T-cell (primary cell): ENCODE measurements around the gene JUP. TPM values are rescaled to one million over a fixed set of nuclear protein-coding genes. Genes with fewer than 3 reads are reported as not detected.

ENCODE experiments used
- ATAC-seq, 4 experiments: fragments of 200-7000 bp in 3 of 4; fragments of 150-1000 bp in 1 of 4; cut with Tn5 transposase; replicated peaks in 1 of 4; 1 replicate in 3 of 4; 2 replicates in 1 of 4; pipeline ENCODE4 v1.10.0; 2021; ENCODE audit warnings: moderate library complexity in 3 of 4, mild to moderate bottlenecking in 2 of 4, moderate number of reproducible peaks in 1 of 4
- CTCF ChIA-PET, 2 donors: fragments of 300-600 bp; sonication (Branson Sonifier 250); formaldehyde crosslinking; loops; one replicate each; lab custom pipeline; 2022; ENCODE audit warnings: antibody characterized with exemption in 2 of 2; lab: Charles Lee
- POLR2A ChIA-PET, 2 donors: fragments of 300-600 bp; sonication (Branson Sonifier 250); formaldehyde crosslinking; loops; one replicate each; lab custom pipeline; 2022; ENCODE audit warnings: antibody characterized with exemption in 2 of 2; lab: Charles Lee
- DNase-seq, 35 experiments: peaks; one replicate each; pipeline versions ENCODE4 v3.0.0 to v3.0.0-alpha.2; 2013 to 2023
- H3K27ac ChIP-seq: one replicate; pipeline ENCODE4 v1.5.1; 2013; ENCODE audit warnings: low read length
- H3K27me3 ChIP-seq, 2 experiments: replicated peaks in 1 of 2; 1 replicate in 1 of 2; 2 replicates in 1 of 2; pipeline versions ENCODE4 v1.6.1 to v1.7.0; 2013; ENCODE audit warnings: low read length in 1 of 2, mixed read lengths in 1 of 2; ENCODE audit not compliant: control insufficient read depth in 2 of 2, insufficient read depth in 2 of 2; ENCODE audit errors: extremely low read depth in 1 of 2
- H3K36me3 ChIP-seq, 2 donors: 1 replicate in 1 of 2; 2 replicates in 1 of 2; pipeline versions ENCODE4 v1.6.1 to v1.7.0; 2013; ENCODE audit warnings: low read length in 1 of 2; ENCODE audit not compliant: control insufficient read depth in 2 of 2, insufficient read depth in 1 of 2; ENCODE audit errors: extremely low read depth in 1 of 2
- H3K4me1 ChIP-seq, 2 experiments: 1 replicate in 1 of 2; 2 replicates in 1 of 2; pipeline versions ENCODE4 v1.6.1 to v1.7.0; 2013; ENCODE audit warnings: low read length in 2 of 2, mixed read lengths in 1 of 2; ENCODE audit not compliant: insufficient read depth in 2 of 2, control insufficient read depth in 1 of 2; ENCODE audit errors: extremely low read depth in 1 of 2
- H3K4me3 ChIP-seq, 2 donors: 1 replicate in 1 of 2; 2 replicates in 1 of 2; pipeline versions ENCODE4 v1.5.1 to v1.7.0; 2013; ENCODE audit warnings: mild to moderate bottlenecking in 2 of 2, low read length in 1 of 2, moderate library complexity in 1 of 2; ENCODE audit not compliant: control insufficient read depth in 1 of 2; ENCODE audit errors: extremely low read depth in 1 of 2
- H3K9me3 ChIP-seq: 2 replicates; pipeline ENCODE4 v1.7.0; 2013
- H3K27ac Mint-ChIP-seq, 2 donors: one replicate each; pipeline ENCODE4 v1.8.0; 2020 to 2021; ENCODE audit warnings: mild to moderate bottlenecking in 2 of 2, mixed read lengths in 2 of 2
- H3K27me3 Mint-ChIP-seq, 2 donors: one replicate each; pipeline ENCODE4 v1.8.0; 2021 to 2022; ENCODE audit warnings: mixed read lengths in 2 of 2
- H3K36me3 Mint-ChIP-seq: one replicate; pipeline ENCODE4 v1.8.0; 2021; ENCODE audit warnings: mixed read lengths
- H3K4me1 Mint-ChIP-seq, 3 donors: one replicate each; pipeline ENCODE4 v1.8.0; 2020 to 2022; ENCODE audit warnings: mixed read lengths in 3 of 3, mild to moderate bottlenecking in 1 of 3
- H3K4me3 Mint-ChIP-seq, 3 donors: one replicate each; pipeline ENCODE4 v1.8.0; 2020 to 2022; ENCODE audit warnings: mild to moderate bottlenecking in 3 of 3, mixed read lengths in 3 of 3, moderate library complexity in 3 of 3
- H3K9me3 Mint-ChIP-seq, 3 donors: one replicate each; pipeline ENCODE4 v1.8.0; 2020 to 2022; ENCODE audit warnings: mixed read lengths in 3 of 3
- WGBS: methylation state at CpG from one replicate; pipeline ENCODE4 v1.1.5; 2013; ENCODE audit warnings: missing lambda C conversion rate; ENCODE audit not compliant: insufficient coverage; 5-methylcytosine and 5-hydroxymethylcytosine counted together
- total RNA-seq, 35 experiments: library from RNA in 6 of 35; stranded (reverse) in 6 of 35; fragments of 120-200 nt in 1 of 35; gene quantifications; one replicate each; pipeline versions ENCODE4 v1.2.1 to v1.2.4 and lab custom pipeline; 2013 to 2026

The JUP gene
- total RNA-seq, 5 donors from 2014 or later (not counting 1 experiment from before 2014, with no cell fraction given) = 1.1 to 4.8 (median 3.4) TPM

GRCh38 chr17:41758601-41759000, 27.9 kb downstream of the JUP start:
- H3K4me1 ChIP-seq = no peaks in the 10 kb centered on the region
- peaks cover 0 to 22% of the 10 kb centered on the region in 2 experiments for H3K27me3 ChIP-seq
- WGBS = 92% methylated on average over 7 of the region's 9 CpGs
- H3K36me3 ChIP-seq = peaks cover 0 to 3% of the 10 kb centered on the region in 2 donors
- Mint-ChIP-seq H3K9me3 (no peaks in the 10 kb centered on the region), H3K36me3 (no peaks in the 10 kb centered on the region), H3K27ac (no peak overlapping the region), H3K27me3 (no peaks in the 10 kb centered on the region), H3K4me3 (no peak overlapping the region), H3K4me1 (no peaks in the 10 kb centered on the region)
- no peak for ATAC-seq
- no peaks in the 10 kb centered on the region for H3K9me3 ChIP-seq
- POLR2A ChIA-PET = no interaction called here
- no peak overlapping the region for H3K4me3 ChIP-seq
- no peak for DNase-seq
- no peak overlapping the region for H3K27ac ChIP-seq
- CTCF ChIA-PET = interaction anchor here (0.7 to 1.1 kb wide), 2 partner anchors 8 to 1362 kb away, joined by 3 to 5 read pairs; no protein-coding TSS in a partner anchor

DNA sequence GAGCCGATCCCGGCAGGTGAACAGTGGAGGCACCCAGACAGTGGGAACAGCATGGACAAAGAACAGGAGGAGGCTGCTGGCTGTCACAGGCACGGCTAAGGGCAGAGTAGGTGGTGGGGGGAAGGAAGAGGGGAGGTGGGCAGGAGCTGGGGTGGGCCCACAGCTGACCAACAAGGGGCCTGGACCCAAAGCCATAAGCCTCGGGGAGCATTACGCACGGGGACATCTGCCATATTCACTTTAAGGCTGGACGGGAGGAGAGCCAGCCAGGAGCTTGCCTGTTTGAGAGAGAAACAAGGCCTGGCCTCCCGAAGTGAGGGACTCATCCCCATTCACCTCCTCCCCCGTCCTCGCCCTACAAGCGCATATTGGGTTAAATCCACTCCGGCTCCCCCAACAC, 32.4 kb downstream of the JUP start:
- DNase-seq = no peak
- H3K27ac Mint-ChIP-seq = no peak overlapping the region
- no peaks in the 10 kb centered on the region for H3K27me3 Mint-ChIP-seq
- 87% methylated on average over 12 of the region's 12 CpGs for WGBS
- H3K4me1 Mint-ChIP-seq = no peaks in the 10 kb centered on the region
- ChIA-PET POLR2A (interaction anchor here (0.6 kb wide), 2 partner anchors 358 to 1429 kb away, joined by 6 to 12 read pairs; no protein-coding TSS in a partner anchor), CTCF (no interaction called here)
- peaks cover 0 to 28% of the 10 kb centered on the region in 2 experiments for H3K27me3 ChIP-seq
- peaks cover 0 to 3% of the 10 kb centered on the region in 2 donors for H3K36me3 ChIP-seq
- no peak overlapping the region for H3K4me3 Mint-ChIP-seq
- no peak overlapping the region for H3K4me3 ChIP-seq
- H3K9me3 ChIP-seq = no peaks in the 10 kb centered on the region
- H3K36me3 Mint-ChIP-seq = no peaks in the 10 kb centered on the region
- H3K9me3 Mint-ChIP-seq = no peaks in the 10 kb centered on the region
- H3K4me1 ChIP-seq = no peaks in the 10 kb centered on the region
- ATAC-seq = no peak
- H3K27ac ChIP-seq = no peak overlapping the region

DNA sequence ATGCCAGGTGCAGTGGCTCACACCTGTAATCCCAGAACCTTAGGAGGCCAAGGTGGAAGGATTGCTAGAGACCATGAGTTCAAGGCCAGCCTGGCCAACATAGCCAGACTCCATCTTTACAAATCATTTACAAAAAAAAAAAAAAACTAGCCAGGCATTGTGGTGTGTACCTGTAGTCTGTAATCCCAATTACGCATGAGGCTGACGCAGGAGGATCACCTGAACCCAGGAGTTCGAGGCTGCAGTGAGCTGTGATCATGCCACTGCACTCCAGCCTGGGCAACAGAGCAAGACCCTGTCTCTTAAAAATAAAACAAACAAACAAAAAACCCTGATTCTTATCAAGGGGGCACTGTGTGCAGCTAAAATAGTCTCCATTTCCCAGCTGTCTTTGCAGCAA, 35.2 kb downstream of the JUP start:
- Mint-ChIP-seq H3K36me3 (no peaks in the 10 kb centered on the region), H3K27ac (no peak overlapping the region), H3K4me1 (no peaks in the 10 kb centered on the region), H3K9me3 (no peaks in the 10 kb centered on the region), H3K4me3 (no peak overlapping the region), H3K27me3 (peaks cover 0 to 4% of the 10 kb centered on the region in 2 donors)
- ChIA-PET POLR2A (no interaction called here), CTCF (no interaction called here)
- no CpG with 5 or more reads among the region's 3 CpGs for WGBS
- Histone ChIP-seq H3K4me3 (no peak overlapping the region), H3K27ac (no peak overlapping the region), H3K4me1 (no peaks in the 10 kb centered on the region), H3K36me3 (peaks cover 0 to 3% of the 10 kb centered on the region in 2 donors), H3K27me3 (peaks cover 0 to 31% of the 10 kb centered on the region in 2 experiments), H3K9me3 (no peaks in the 10 kb centered on the region)
- ATAC-seq (no peak), DNase-seq (no peak)

- WGBS = 73% methylated on average over 3 of the region's 4 CpGs
- Histone ChIP-seq H3K27ac (no peak overlapping the region), H3K4me3 (no peak overlapping the region), H3K36me3 (peaks cover 0 to 2% of the 10 kb centered on the region in 2 donors), H3K4me1 (no peaks in the 10 kb centered on the region), H3K27me3 (peaks cover 0 to 29% of the 10 kb centered on the region in 2 experiments), H3K9me3 (no peaks in the 10 kb centered on the region)
- Mint-ChIP-seq H3K36me3 (no peaks in the 10 kb centered on the region), H3K27ac (no peak overlapping the region), H3K4me1 (no peaks in the 10 kb centered on the region), H3K27me3 (peaks cover 0 to 5% of the 10 kb centered on the region in 2 donors), H3K4me3 (no peak overlapping the region), H3K9me3 (no peaks in the 10 kb centered on the region)
- ATAC-seq (no peak), DNase-seq (no peak)
- POLR2A ChIA-PET = no interaction called here
- CTCF ChIA-PET = interaction anchor here in 1 of 2 donors (0.5 kb wide), 1 partner anchor 8 kb away, joined by 5 read pairs; no protein-coding TSS in a partner anchor
These were observed 35.6 kb downstream of the JUP start for GRCh38 chr17:41750862-41751261.

GRCh38 chr17:41748275-41748674, 38.2 kb downstream of the JUP start:
- no peaks in the 10 kb centered on the region for H3K9me3 ChIP-seq
- H3K4me1 ChIP-seq = no peaks in the 10 kb centered on the region
- ATAC-seq = no peak
- POLR2A ChIA-PET = no interaction called here
- H3K9me3 Mint-ChIP-seq = no peaks in the 10 kb centered on the region
- no peak overlapping the region for H3K4me3 Mint-ChIP-seq
- peaks cover 0 to 5% of the 10 kb centered on the region in 2 donors for H3K27me3 Mint-ChIP-seq
- H3K27me3 ChIP-seq = peaks cover 0 to 12% of the 10 kb centered on the region in 2 experiments
- DNase-seq = no peak
- WGBS = no CpG with 5 or more reads among the region's 6 CpGs
- no peak overlapping the region for H3K27ac Mint-ChIP-seq
- H3K36me3 Mint-ChIP-seq = no peaks in the 10 kb centered on the region
- CTCF ChIA-PET = interaction anchor here (0.6 to 0.7 kb wide), 3 partner anchors 68 to 300 kb away, joined by 3 to 8 read pairs (median 3); no protein-coding TSS in a partner anchor
- H3K4me3 ChIP-seq = no peak overlapping the region
- H3K27ac ChIP-seq = no peak overlapping the region
- H3K36me3 ChIP-seq = no peaks in the 10 kb centered on the region
- H3K4me1 Mint-ChIP-seq = no peaks in the 10 kb centered on the region

- CTCF ChIA-PET = no interaction called here
- ATAC-seq (no peak), DNase-seq (no peak)
- H3K4me1 ChIP-seq = peaks cover 0 to 8% of the 10 kb centered on the region in 2 experiments
- H3K4me1 Mint-ChIP-seq = peaks cover 0 to 4% (median 0%) of the 10 kb centered on the region in 3 donors
- no peaks in the 10 kb centered on the region for H3K9me3 ChIP-seq
- H3K27ac Mint-ChIP-seq = no peak overlapping the region
- peaks cover 0 to 14% of the 10 kb centered on the region in 2 experiments for H3K27me3 ChIP-seq
- no peak overlapping the region for H3K4me3 ChIP-seq
- no peaks in the 10 kb centered on the region for H3K36me3 ChIP-seq
- no peaks in the 10 kb centered on the region for H3K36me3 Mint-ChIP-seq
- H3K27ac ChIP-seq = no peak overlapping the region
- POLR2A ChIA-PET = no interaction called here
- H3K9me3 Mint-ChIP-seq = no peaks in the 10 kb centered on the region
- H3K4me3 Mint-ChIP-seq = no peak overlapping the region
- 84% methylated on average over 8 of the region's 9 CpGs for WGBS
- peaks cover 10 to 17% of the 10 kb centered on the region in 2 donors for H3K27me3 Mint-ChIP-seq
These were observed 44.8 kb downstream of the JUP start for GRCh38 chr17:41741709-41742108.
